ENCODE data around the gene TEX19.

Gene TEX19, protein sequence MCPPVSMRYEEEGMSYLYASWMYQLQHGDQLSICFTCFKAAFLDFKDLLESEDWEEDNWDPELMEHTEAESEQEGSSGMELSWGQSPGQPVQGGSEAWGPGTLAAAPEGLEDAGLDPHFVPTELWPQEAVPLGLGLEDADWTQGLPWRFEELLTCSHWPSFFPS

DNA sequence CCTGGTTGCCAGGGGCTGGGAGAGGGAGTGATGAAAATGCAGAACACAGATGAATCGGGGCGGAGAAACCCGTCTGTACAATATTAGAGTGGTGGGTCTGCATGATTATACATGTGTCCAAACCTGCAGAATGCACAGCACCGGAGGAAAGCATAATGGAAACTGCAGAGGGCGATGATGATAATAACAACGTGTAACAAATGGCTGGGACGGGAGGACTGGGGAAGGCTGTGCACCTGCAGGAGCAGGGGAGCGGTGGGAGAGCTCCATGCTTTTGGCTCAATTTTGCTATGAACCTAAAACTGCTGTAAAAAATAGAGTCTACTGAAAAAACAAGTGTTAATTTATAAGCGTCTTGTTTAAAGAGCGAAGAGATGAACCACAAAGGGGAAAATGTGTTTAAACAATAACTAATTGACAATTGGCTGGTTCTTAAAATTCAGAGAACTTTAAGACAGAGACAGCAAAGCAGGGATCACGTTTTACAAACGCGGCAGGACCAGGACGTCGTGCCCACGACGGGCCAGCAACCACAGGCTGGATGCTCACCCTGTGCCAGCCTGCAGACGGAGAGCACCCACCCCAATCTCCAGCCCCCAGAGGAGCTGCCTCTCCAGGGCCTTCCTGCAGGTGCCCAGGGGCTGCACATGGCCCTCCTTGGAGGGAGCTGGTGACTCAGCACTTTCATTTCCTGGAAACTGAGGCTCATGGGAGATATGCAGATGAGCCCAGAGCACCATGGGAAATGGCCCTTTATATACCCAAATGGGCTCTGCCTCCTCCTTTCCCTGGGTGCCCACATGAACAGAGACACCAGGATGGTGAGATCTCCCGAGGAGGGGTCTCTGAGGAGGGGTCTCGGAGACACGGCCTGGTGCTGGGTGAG is at the start of gene TEX19:
TSS of gene TEX19 (plus strand) at position 783 of the 886 bp plus-strand sequence. CDS start 2,904 bp downstream, outside the sequence.
- Mint-ChIP-seq H3K4me3 (no peak within 1 kb of the TSS), H3K9me3 (no peaks in the 10 kb centered on the region), H3K27ac (no peak within 1 kb of the TSS), H3K36me3 (ENCODE audit: low read depth) (no peaks in the 10 kb centered on the region), H3K27me3 (ENCODE audit: low read depth, poor library complexity) (peaks cover 35% of the 10 kb centered on the region), H3K4me1 (peaks cover 35% of the 10 kb centered on the region)
- no peak for DNase-seq
- TF ChIP-seq, protein P1, sequence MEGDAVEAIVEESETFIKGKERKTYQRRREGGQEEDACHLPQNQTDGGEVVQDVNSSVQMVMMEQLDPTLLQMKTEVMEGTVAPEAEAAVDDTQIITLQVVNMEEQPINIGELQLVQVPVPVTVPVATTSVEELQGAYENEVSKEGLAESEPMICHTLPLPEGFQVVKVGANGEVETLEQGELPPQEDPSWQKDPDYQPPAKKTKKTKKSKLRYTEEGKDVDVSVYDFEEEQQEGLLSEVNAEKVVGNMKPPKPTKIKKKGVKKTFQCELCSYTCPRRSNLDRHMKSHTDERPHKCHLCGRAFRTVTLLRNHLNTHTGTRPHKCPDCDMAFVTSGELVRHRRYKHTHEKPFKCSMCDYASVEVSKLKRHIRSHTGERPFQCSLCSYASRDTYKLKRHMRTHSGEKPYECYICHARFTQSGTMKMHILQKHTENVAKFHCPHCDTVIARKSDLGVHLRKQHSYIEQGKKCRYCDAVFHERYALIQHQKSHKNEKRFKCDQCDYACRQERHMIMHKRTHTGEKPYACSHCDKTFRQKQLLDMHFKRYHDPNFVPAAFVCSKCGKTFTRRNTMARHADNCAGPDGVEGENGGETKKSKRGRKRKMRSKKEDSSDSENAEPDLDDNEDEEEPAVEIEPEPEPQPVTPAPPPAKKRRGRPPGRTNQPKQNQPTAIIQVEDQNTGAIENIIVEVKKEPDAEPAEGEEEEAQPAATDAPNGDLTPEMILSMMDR (IDR thresholded peaks at IDR 0.05), result no peak

DNA sequence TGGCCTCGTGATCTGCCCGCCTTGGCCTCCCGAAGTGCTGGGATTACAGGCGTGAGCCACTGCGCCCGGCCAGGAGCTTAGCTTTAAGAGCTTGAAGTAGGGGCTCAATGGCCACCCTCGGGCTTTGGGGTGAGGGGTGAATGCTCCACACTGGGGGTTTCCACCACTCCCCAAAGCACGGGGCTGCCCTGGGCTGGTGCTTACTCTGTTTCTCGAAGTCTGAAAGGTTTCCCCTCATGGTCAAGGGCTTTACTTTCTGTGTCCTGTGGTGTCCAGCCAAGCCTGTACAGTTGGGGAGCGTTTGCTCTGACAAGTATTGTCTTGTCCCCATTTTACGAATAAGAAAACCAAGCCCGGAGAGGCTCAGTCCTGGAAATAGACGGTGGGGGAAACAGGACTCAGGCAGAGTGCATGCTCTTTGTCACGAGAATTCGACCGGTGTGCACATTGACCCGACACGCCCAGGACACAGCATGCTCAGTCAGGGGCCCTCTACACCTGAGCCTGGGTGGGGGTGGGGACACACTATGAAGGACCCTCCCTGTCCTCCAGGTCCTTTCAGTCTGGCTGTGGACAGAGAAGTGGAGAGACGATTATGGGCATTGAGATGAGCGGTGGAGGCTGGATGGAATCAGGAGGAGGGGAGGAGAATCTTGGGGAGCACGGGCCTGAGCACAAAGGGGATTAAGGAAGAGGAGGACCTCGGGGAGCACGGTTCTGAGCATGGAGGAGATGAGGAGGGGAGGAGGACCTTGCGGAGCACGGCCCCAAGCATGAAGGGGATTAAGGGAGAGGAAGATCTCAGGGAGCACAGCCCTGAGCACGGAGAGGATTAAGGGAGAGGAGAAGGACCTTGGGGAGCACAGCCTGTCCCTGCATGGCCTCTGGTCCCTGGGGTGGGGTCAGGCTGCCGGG is 49.1 kb upstream of the TEX19 start:
- Mint-ChIP-seq H3K4me3 (no peak overlapping the region), H3K4me1 (peaks cover 47% of the 10 kb centered on the region), H3K27ac (no peak overlapping the region), H3K36me3 (ENCODE audit: low read depth) (no peaks in the 10 kb centered on the region), H3K9me3 (no peaks in the 10 kb centered on the region), H3K27me3 (ENCODE audit: low read depth, poor library complexity) (peaks cover 13% of the 10 kb centered on the region)
- TF ChIP-seq, protein P1 (IDR thresholded peaks at IDR 0.05), result no peak
- no peak for DNase-seq

DNA sequence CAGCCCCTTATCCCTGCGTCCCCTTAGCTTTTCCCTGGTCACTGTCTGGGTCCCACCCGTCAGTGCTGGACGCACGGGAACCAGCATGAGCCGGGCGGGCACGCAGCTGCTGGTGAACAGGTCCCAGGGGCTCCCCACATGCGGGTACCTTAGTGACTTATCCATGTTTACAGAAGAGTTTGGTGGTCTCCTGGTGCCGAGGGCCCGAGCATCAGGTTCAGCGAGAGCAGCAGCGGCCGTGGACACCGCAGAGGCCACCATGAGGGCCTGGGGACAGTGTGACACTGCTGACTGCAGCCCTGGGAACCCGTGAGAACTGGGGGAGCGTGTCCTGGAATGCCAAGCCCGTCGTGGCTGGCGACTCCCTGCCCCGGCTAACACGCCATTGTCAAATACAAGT is 48.2 kb upstream of the TEX19 start:
- no peak for DNase-seq
- peak overlapping the region; percentile 8 for H3K27ac Mint-ChIP-seq
- H3K4me3 Mint-ChIP-seq, result no peak overlapping the region
- H3K36me3 Mint-ChIP-seq (ENCODE audit: low read depth), result no peaks in the 10 kb centered on the region
- no peaks in the 10 kb centered on the region for H3K9me3 Mint-ChIP-seq
- TF ChIP-seq, protein P1 (IDR thresholded peaks at IDR 0.05), result no peak
- H3K27me3 Mint-ChIP-seq (ENCODE audit: low read depth, poor library complexity), result peaks cover 13% of the 10 kb centered on the region
- peaks cover 43% of the 10 kb centered on the region for H3K4me1 Mint-ChIP-seq

DNA sequence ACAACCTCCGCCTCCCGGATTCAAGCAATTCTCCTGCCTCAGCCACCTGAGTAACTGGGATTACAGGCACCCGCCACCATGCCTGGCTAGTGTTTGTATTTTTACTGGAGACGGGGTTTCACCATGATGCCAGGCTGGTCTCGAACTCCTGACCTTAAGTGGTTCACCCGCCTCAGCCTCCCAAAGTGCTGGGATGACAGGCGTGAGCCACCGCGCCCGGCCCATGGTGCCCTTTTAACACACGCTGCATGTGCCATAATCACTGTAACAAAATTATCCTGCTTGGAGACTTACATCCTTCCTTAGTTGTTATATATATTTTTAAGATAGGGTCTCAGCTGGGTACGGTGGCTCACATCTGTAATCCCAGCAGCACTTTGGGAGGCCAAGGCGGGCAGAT is 47.1 kb upstream of the TEX19 start:
- Mint-ChIP-seq H3K4me1 (peaks cover 45% of the 10 kb centered on the region), H3K36me3 (ENCODE audit: low read depth) (no peaks in the 10 kb centered on the region), H3K27ac (no peak overlapping the region), H3K4me3 (no peak overlapping the region), H3K9me3 (no peaks in the 10 kb centered on the region), H3K27me3 (ENCODE audit: low read depth, poor library complexity) (peaks cover 13% of the 10 kb centered on the region)
- TF ChIP-seq, protein P1 (IDR thresholded peaks at IDR 0.05), result no peak
- no peak for DNase-seq

DNA sequence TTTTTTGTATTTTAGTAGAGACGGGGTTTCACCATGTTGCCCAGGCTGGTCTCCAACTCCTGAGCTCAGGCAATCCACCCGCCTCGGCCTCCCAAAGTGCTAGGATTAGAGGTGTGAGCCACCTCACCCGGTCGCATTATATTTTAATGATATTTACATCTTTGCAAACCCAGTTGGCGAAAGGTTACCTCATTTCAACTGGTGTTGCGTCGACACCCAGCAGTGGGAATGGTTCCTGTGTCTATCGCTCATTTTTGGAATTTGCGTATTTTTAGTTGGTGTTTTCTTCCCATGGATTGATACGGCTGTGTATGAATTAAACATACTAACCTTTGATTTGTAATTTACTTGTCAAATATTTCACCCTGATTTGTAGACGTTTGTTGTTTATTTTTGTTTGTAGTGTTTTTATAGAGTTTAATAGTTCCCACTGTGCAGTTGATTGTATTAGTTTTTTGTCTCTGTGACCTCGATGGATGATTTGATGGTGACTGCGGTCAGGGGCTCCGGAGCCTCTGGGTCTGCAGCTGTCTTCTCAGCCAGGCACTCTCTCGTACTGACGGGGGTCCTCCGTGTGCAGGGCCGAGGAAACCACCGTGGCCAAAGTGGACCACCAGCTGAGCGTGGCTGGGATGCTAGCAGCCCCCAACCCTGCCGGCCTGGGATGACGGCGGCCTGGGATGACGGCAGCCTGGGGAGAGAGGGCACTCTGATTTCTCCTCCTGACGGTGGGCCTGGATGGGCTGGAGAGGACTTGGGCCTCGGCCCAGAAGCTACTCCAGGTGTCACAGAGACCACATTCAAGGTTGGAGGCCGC is 45.6 kb upstream of the TEX19 start:
- H3K4me1 Mint-ChIP-seq, result peaks cover 45% of the 10 kb centered on the region
- TF ChIP-seq, protein P1 (IDR thresholded peaks at IDR 0.05), result no peak
- H3K27me3 Mint-ChIP-seq (ENCODE audit: low read depth, poor library complexity), result peaks cover 13% of the 10 kb centered on the region
- H3K36me3 Mint-ChIP-seq (ENCODE audit: low read depth), result no peaks in the 10 kb centered on the region
- H3K27ac Mint-ChIP-seq, result no peak overlapping the region
- no peak overlapping the region for H3K4me3 Mint-ChIP-seq
- no peak for DNase-seq
- no peaks in the 10 kb centered on the region for H3K9me3 Mint-ChIP-seq

All from nephron progenitor cell (in vitro differentiated cells).